ENCODE data around the gene CHGA.
A peak's percentile ranks its signal among the peaks of the same experiment; 100 is the strongest.

Gene CHGA

DNA sequence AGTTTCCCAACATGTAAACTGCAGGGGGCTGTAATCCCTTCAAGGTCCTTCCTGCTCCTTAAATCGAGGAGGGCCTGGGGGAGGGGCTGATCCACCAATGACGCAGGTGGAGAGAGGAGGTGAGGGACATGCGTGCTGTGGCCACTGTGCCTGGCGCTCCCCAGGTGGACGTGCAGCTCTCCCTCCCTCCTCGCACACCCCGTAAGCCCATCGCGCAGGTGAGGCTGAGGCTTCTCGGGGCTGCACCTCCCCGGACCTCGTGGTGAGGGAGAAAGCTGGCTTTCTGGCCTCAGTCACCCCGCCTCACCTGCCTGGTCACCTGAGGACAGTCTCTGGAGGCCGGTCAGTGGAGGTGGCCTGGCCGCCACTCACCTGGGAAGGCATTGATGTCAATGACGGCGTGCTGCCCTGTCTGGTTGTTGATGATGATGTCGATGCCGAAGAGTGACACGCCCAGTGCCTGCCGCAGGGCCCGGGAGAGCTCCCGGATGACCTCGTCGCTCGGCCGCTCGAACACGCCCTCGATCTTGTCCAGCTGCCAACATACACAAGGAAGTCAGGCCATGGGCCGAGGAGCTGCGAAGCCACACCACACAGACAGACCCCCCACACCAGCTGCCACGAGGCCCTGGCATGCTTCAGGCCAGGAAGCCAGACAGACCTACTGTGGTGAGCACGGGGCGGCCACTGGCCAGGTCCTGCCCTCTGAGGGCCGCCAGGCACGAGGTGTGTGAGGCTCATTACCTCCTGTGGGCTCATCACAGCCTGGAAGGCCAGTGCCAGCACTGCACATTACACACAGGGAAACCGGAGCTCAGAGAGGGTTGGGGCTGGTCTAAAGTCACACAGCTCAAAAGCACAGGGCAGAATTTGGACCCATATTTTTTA is 23.3 kb downstream of the CHGA start:
- no peak for DNase-seq

DNA sequence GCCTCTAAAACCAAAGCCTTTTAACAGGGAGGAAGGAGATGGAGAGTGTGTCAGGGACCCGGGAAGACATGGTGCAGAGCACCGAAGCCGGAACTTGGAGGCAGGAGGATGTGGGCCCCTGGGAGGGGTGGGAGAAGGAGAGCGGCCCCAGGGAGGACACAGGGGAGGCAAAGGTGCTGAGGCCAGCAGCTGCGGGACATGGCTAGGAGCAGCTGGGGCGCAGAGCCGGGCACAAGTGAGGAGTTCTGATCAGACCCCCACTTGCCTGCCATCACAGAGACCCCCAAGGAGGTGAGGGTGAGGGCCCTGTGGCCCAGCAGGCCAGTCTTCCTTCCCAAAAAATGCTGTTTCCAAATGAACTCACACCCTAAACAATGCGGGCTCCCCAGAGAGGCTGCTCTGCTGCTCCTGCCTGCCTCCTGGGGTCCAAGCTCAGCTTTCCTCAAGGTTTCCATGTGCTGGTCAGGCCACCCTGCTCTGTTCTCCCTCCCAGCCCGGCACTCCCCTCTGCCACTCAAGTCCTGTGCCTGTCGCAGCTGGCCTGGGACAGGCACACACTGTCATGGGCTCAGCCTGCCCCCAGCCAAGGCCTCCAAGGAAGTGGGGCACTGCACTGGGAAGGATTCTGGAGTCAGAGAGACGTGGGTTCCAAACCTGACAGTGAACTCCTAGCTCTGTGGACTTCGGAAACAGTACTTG is 24.0 kb downstream of the CHGA start:
- no peak for DNase-seq

GRCh38 chr14:92948647-92949046 is 25.7 kb downstream of the CHGA start:
- DNase-seq, result no peak

DNA sequence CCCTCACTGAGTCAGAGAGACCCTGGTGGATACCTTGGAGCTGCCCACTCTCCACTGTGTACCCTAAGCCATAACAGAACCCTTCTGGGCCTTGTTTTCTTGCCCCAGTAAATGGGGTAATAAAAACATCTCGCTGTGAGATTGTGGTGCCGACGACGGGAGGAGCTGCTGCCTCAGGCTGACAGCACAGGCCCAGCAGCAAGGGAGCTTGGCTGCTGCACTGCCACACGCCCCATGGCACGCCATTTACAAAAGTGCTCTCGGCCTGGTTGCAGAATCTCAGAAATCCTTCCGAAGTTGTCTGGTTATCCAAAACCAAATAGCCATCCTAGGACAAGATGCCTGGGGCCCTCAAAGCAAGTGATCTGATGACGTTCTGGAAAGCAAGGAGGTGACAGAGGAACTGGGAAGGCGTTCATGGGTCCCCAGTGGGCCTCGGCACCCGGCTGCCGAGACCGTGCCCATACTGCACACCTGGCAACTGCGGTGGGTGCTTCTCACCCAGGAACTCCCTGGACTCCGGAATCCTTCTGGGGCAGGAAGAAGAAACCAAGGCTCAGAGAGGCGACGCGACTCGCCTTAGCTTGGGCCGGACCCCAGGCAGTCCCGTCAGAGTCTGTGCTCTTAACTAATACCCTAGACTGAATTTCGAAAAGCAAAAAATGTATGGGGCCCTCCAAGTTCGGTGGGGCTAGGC is 26.7 kb downstream of the CHGA start:
- DNase-seq, result no peak

GRCh38 chr14:92950193-92950540 is 27.2 kb downstream of the CHGA start:
- no peak for DNase-seq

DNA sequence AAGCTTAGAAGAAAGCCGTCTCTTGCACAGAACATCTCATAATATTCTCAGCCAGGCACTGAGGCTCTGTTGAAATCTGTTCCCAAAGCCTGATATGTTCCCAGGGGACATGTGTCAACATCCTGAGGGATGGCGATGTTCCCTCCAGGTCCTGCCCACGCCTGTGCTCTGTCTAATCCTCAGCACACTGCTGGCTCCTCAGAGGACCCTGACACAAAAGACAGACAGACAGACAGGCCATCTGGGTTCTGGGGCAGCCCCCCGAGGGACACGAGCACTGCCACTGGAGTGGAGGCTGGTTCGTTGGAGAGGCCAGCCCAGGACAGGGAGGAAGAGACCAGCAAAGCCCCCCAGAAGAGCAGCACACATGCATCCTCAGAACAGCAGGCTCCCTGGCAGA is 27.8 kb downstream of the CHGA start:
- no peak for DNase-seq

- DNase-seq, result no peak
These were observed 28.3 kb downstream of the CHGA start for GRCh38 chr14:92951261-92951660.

DNA sequence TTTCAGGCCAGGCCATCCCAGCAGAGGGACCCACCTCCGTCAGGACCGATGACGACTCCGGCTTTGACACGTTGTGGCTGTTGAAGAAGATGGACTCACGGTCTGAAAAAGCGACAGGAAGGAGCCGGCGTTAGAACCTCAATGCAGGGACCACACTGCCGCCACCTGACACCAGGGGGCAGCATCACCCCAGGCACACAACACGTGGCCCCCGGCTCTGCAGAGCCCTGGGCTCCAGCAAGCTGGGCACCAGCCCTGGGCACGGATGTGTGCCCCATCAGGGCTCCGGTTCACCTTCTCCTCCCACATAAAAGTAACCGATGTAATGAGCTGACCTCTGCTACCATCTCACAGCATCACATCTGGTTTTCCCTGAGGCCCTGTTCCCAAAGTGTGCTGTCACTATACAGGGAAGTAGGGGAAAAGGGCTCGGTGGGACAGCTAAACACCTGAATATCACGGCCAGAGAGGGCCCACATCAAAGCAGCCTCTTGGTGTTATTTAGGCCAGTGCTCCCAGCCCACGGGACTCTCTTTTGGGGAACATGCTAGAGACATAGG is 29.0 kb downstream of the CHGA start:
- DNase-seq, result peak; percentile 76

- DNase-seq, result no peak
These were observed 29.7 kb downstream of the CHGA start for GRCh38 chr14:92952481-92953298.

- no peak for DNase-seq
These were observed 30.6 kb downstream of the CHGA start for GRCh38 chr14:92953526-92953925.

DNA sequence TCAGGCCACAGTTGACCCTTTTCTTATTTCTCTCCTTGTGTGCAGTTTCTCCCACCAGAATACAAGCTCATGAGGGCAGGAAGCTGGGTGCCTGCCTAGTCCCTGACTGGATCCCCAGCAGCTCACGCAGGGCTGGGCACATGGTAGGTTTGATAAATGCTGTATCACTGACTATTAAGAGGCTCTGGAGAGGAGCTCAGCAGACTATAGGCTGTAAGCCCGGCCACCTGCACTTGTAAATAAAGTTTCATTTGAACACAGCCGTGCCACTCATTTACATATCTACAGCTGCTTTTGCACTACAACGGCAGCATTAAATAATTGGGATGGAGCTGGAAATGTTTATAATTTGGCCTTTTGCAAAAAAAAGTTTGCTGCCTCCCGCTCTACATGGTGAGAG is 32.0 kb downstream of the CHGA start:
- no peak for DNase-seq

DNA sequence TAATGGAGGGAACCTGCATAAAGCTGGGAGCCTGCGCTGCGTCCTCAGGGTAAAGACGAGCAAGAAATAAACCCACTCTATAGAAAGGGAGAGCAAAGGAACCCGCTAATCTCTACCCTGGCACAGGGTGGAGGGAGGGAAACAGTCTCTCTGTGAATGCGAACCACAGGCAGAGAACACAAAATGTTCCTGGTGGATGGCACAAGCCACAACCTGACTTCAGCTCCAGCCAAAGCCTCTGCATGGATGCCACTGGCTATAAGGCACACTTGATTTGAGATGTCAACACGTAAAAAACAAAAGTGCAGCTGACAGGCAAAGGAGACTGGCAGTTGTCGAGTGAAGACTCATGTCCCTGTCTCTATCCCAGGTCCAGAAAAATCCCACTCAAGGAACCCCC is 32.4 kb downstream of the CHGA start:
- no peak for DNase-seq

DNA sequence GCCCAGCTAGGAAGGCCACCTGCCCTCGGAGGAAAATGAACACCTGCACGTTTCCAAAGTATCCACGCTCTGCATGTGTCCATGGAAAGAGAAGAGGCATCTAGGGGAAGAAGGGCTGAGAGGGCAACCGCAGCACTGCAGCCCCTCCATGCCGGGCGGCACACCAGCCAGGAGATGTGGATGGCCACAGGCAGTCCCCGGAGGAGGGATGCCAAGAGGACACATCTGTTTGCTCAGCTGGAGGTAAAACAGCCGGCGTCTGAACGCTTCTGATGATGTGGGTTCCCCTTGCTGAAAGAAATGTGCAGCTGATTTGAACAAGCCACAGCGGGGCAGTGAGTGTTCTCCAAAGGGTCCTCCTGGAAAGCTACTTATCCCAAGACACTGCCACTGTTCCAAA is 34.0 kb downstream of the CHGA start:
- no peak for DNase-seq

DNA sequence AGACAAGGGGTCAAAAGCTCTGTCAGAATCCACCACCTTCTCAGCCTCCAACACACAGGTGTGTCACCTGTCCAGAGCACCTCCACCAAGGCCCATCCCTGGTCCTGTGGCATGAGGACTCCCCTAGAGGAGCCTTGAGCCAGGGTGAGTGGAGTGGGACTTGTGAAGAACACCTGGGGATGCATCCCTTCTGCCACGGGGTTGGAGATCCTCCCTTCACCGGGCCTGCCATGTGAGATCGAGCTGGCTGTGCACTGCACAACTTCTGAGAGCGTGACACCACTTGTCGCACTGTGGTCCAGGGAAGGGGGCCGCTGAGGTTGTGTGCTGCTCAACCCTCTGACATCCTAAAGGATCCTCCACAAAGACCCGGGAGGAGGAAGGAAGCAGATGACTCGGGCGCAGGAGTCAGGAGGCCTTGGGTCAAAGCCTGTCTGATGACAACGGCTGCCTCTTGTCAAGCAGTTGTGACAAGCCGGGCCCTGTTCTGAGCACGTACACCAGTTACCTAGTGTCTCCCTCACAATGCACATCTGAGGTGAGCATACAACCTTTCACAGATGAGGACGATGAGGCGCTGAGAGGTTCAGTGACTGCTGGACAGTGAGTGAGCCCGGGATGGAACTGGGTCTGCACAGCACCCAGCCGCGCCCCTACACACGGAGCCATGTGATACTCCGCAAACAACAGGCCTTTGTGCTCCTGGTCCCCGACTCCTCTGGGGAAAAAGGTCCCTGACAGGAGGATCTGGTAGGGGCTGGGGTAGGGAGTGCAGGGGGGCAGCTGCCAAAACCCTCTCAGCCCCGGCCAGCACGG is 35.6 kb downstream of the CHGA start:
- no peak for DNase-seq

- no peak for DNase-seq
These were observed 36.2 kb downstream of the CHGA start for GRCh38 chr14:92959189-92959531.

GRCh38 chr14:92959761-92960680 is 37.1 kb downstream of the CHGA start:
- DNase-seq, result no peak

- no peak for DNase-seq
These were observed 38.0 kb downstream of the CHGA start for GRCh38 chr14:92960706-92961566.

GRCh38 chr14:92961567-92961855 is 38.6 kb downstream of the CHGA start:
- no peak for DNase-seq

- no peak for DNase-seq
These were observed 39.3 kb downstream of the CHGA start for GRCh38 chr14:92962031-92962830.
